HG02884 (cell line): ENCODE data around the gene ZMIZ1.

Experiments
- ATAC-seq: cut with Tn5 transposase; IDR thresholded peaks from one replicate; pipeline ENCODE4 v1.9.1; 2021; ENCODE audit warnings: mild to moderate bottlenecking, moderate library complexity; ENCODE audit not compliant: unreplicated experiment

ZMIZ1 gene

DNA sequence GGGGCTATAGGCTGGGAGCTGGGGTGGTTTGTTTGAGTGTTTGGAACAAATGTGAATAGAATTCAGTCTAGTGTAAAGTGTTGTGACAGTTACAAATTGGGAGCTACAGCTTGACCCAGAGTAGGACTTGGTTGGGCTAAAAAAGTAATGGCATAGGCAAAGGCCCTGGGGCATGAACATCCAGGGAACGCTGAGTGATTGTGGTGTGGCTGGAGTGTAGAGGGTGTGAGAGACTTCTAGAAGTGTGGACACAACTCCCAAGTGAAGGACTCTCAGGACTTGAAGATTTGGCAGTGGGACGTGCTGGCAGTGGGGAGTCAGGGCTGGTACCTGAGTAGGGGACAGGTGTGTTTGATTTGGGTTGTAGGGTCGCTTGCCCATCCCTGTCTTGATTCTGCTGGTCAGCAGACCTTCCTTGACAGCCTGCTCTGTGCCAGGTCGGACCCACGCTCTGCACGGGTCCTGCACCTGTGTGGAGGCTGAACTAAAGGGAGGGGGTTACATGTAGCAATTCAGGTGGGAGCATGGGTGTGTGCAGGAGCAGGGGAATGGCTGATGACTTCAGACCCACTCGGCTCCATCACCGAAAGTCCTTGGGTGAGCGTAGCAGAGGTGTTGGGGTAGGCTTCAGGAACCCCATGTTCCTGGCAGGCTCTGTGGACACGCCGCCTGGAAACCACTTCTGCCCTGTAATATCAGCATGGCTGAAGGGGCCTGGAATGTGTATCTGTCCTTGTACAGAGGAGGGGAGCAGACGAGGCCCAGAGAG lies 43.3 kb downstream of the ZMIZ1 start:
- no peak for ATAC-seq

DNA sequence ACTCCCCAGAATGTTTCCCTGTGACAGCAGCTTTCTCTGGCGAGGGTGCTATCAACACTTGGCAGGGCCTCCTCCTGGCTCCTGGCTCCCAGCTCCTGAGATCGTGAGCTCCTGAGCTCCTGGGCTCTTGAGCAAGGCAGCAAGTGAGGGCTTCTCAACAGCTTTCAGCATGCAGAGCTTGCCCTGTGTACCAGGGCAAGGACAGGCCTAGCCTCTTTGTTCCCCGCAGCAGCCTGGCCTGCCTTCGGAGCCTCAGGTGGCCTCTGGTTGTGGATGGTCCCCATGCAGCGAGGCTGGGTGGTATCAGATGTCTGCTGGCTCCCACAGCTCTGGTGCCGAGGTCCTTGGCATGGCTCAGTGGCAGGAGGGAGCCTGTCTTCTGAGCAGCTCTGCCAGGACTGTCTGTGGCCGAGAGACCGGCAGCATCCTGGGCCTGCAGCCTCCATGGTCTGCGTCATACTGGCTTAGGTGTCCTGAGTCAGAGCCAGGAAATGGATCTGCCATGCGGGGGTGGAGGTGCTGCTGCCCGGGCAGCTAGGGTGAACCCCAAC lies 44.2 kb downstream of the ZMIZ1 start:
- ATAC-seq = no peak

- ATAC-seq = no peak
Observed at GRCh38 chr10:79113827-79114226, 45.1 kb downstream of the ZMIZ1 start.

GRCh38 chr10:79115302-79115701 lies 46.5 kb downstream of the ZMIZ1 start:
- ATAC-seq = no peak

- ATAC-seq = peak; percentile 24
Observed at GRCh38 chr10:79116368-79116767, 47.6 kb downstream of the ZMIZ1 start.

DNA sequence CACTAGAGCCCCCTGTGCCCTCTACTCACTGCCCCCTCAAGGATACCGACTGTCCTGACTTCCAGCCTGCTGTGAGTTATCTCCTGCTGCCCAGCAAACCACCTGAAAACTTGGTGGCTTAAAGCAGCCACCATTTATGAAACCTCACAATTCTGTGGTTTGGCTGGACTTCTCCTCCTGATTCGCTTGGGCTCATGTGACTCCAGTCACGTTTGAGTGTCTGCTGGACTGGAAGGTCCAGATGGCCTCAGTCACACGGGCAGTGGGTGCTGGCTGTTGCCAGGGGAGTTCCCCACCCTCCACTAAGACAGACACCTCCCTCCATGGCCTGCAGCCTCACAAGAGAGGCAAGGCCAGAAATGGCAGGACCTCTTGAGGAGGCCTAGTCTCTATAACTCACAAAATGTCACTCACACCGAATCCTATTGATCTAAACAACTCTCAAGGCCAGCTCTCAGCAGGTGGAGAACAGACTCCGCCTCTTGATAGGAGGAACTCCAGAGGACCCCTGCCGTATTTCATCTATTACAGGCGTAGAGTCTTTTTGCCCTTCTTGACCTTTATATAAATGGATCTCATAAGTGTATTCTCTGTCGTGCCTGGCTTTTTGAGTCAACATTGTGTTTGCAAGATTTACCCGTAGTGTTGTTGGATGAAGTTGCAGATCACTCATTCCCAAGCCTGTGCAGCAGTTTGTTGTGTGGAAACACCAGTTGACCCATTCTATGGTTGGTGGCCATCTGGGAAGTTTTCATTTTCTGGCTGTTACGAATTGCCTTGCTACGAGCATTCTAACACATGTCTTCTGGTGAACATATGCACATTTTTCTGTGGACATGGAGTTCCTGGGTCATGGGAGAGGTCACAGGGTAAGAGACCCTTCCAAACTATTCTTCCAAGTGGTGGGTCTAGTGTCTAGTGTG lies 48.3 kb downstream of the ZMIZ1 start:
- peak; percentile 75 for ATAC-seq

GRCh38 chr10:79118286-79119202 lies 49.8 kb downstream of the ZMIZ1 start:
- ATAC-seq = no peak

DNA sequence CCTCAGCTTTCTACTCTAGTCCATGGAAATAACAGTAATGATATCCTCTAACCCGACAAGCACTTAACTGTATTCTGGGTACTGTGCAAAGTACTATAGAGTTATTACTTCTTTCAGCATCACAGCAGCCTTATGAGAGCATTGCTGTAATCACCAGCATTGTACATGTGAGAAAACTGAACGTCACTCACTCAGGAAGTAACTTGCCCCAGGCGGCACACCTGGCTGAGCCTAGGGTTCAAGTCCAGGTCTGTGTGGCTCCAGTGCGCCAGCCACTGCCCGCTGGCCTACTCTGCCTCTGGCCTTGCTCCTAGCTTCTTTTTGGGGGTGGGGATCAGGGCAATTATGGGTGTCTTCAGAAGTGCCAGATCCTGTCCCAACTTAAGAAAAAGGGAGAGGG lies 50.5 kb downstream of the ZMIZ1 start:
- ATAC-seq = no peak

DNA sequence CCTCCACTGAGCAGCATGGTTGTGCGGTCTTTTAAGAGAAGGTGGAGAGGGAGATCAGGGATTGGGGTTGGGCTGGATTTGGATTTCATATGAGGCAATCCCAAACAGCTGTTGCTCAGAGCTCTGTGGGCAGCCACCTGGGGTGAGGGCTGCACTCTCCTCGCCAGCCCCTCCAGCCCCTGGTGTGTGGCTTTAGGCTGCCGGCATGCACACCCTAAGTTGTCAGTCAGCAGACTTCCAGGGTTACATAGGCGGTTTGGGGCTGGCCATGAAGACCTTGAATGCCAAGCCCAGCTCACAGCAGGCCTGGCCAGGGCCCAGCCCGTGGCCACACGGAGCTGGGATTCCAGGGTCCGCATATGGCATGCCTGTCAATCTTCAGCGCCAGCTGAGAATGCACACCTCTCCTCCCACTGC lies 54.8 kb downstream of the ZMIZ1 start:
- no peak for ATAC-seq

DNA sequence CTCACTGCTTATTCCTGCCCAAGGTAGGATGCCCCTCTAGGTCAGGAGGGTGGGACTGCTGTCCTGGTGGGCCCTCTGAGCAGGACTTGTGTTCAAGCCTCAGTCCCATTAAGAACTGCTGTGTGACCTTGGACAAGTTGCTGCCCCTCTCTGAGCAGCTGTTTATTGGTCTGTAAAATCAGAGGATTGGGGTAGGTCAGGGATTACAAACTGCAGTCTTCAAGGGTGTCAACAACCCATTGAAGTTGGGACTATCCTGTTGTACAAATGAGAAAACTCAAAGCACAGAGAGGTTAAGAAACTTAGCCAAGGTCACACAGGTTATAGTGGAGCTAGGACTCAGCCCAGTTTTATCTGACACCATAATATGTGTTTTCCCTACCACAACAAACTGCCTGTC lies 55.3 kb downstream of the ZMIZ1 start:
- no peak for ATAC-seq

DNA sequence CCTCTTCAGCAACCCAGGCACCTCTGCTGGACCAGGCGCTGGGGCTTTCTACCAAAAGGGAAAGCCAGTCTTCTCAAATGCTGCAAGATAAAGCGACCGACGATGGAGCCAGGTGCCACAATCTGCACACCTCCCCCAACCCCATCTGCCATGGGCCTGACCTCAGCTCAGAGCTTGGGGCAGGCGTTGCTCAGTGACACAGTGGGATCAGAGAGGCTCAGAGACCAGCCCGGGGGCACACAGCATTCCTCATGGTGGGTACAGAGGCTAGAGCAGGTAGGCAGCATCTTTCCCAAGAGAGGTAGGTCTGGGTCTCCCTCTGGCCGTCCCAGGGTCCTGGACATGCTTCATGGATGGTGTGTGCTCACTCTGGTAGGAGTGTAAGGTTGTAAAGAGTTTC lies 56.3 kb downstream of the ZMIZ1 start:
- ATAC-seq = no peak

GRCh38 chr10:79126351-79127080 lies 57.8 kb downstream of the ZMIZ1 start:
- ATAC-seq = no peak

- no peak for ATAC-seq
Observed at GRCh38 chr10:79127151-79127961, 58.6 kb downstream of the ZMIZ1 start.

DNA sequence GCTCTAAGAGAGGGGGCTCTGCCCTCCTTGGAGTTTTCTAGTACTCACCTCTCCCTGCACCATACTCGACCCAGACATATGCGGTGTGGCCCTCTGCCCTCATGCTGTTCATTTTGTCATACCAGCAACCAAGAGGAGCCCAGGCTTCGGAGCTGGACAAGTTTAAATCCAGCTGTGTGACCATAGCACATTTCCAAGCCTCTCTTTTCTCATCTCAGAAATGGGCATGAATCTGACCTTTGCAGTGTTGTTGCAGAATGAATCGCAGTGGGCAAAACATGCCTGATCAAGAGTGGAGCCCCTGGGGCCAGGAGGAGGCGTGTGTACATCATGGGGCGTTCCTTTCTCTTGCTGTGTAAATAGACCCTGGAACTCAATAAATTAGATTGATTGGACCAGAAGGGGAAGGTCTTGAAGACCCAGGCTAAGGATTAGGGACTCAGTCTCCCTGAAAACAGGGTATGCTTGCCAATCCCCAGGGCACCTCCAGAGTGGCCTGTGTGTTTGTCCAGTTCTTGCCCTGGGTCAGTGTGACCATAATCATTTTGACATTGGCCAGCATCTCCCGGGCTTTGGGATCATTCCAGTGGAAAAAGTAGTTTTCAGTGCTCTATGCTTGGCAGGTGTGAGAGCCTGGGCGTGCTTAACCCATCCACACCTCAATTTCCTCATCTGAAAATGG lies 59.6 kb downstream of the ZMIZ1 start:
- ATAC-seq = no peak

- no peak for ATAC-seq
Observed at GRCh38 chr10:79128923-79129305, 60.1 kb downstream of the ZMIZ1 start.

GRCh38 chr10:79129361-79129997 lies 60.7 kb downstream of the ZMIZ1 start:
- no peak for ATAC-seq

DNA sequence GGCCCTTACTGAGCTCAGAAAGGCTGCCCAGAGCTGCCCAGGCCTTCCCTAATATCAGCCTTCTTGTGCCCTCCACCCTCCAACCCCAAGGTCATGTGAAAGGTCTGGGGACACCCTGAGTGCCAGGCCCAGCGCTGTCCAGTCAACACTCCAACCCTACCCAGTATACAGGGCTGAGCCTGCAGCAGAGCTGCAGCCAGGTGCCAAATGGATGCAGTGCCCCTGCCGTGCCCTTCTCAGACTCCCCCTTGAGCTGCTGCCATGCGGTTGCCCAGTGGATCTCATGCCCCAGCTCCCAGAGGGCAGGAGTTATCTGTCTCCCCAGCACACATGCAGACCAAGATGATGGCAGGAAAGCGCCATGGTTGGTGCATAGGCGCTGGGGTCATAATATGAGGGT lies 61.5 kb downstream of the ZMIZ1 start:
- no peak for ATAC-seq

- ATAC-seq = no peak
Observed at GRCh38 chr10:79130846-79131245, 62.1 kb downstream of the ZMIZ1 start.
